Natural killer cell treated with Interleukin-12 subunit alpha and Interleukin-12 subunit beta and Interleukin-15 and Interleukin-18, amount 100 ng/mL, for 72 hours (primary cell): Measurements from ENCODE around the gene MMP19. TPM values are rescaled to one million over a fixed set of nuclear protein-coding genes. Genes with fewer than 3 reads are reported as not detected.

Experiments
- ATAC-seq, 2 donors: fragments of 150-1000 bp; cut with Tn5 transposase in 1 of 2; sonication (Bioruptor Pico), chemical (Tn5 transposase) in 1 of 2; 2 replicates each; pipeline ENCODE4 v1.10.0; 2021
- DNase-seq: peaks from one replicate; pipeline ENCODE4 v3.0.0; 2022; ENCODE audit warnings: low spot score
- H3K27ac Mint-ChIP-seq, 2 donors: 1 replicate in 1 of 2; 2 replicates in 1 of 2; pipeline ENCODE4 v1.8.0; 2022; ENCODE audit warnings: mixed read lengths in 2 of 2, mild to moderate bottlenecking in 1 of 2, moderate library complexity in 1 of 2
- H3K27me3 Mint-ChIP-seq, 2 donors: 1 replicate in 1 of 2; 2 replicates in 1 of 2; pipeline ENCODE4 v1.8.0; 2022; ENCODE audit warnings: mixed read lengths in 2 of 2
- H3K36me3 Mint-ChIP-seq: one replicate; pipeline ENCODE4 v1.8.0; 2022; ENCODE audit warnings: mixed read lengths
- H3K4me1 Mint-ChIP-seq, 2 donors: 1 replicate in 1 of 2; 2 replicates in 1 of 2; pipeline ENCODE4 v1.8.0; 2022; ENCODE audit warnings: low read depth in 2 of 2, mixed read lengths in 2 of 2, mild to moderate bottlenecking in 1 of 2
- H3K4me3 Mint-ChIP-seq: one replicate; pipeline ENCODE4 v1.8.0; 2022; ENCODE audit warnings: mixed read lengths
- H3K9me3 Mint-ChIP-seq: 2 replicates; pipeline ENCODE4 v1.8.0; 2022; ENCODE audit warnings: mixed read lengths
- total RNA-seq, 2 donors: library from RNA; stranded (reverse); gene quantifications; one replicate each; pipeline ENCODE4 v1.2.3, GENCODE V29; 2022

MMP19 gene
- total RNA-seq, 2 donors from 2014 or later, result 0.24 TPM; not detected in 1

GRCh38 chr12:55850893-55851292 lies 8.2 kb upstream of the MMP19 start:
- Mint-ChIP-seq H3K36me3 (no peaks in the 10 kb centered on the region), H3K27ac (no peak overlapping the region), H3K4me1 (peaks cover 0 to 4% of the 10 kb centered on the region in 2 donors), H3K4me3 (no peak overlapping the region), H3K27me3 (peaks cover 17 to 20% of the 10 kb centered on the region in 2 donors), H3K9me3 (no peaks in the 10 kb centered on the region)
- DNase-seq, result no peak
- no peak for ATAC-seq

GRCh38 chr12:55850401-55850800 lies 7.7 kb upstream of the MMP19 start:
- no peak for DNase-seq
- H3K27ac Mint-ChIP-seq, result no peak overlapping the region
- no peak for ATAC-seq
- no peaks in the 10 kb centered on the region for H3K9me3 Mint-ChIP-seq
- H3K36me3 Mint-ChIP-seq, result no peaks in the 10 kb centered on the region
- H3K4me1 Mint-ChIP-seq, result peaks cover 0 to 4% of the 10 kb centered on the region in 2 donors
- H3K27me3 Mint-ChIP-seq, result peaks cover 17 to 20% of the 10 kb centered on the region in 2 donors
- H3K4me3 Mint-ChIP-seq, result no peak overlapping the region

- Mint-ChIP-seq H3K4me1 (peaks cover 0 to 4% of the 10 kb centered on the region in 2 donors), H3K27me3 (peaks cover 17 to 20% of the 10 kb centered on the region in 2 donors), H3K4me3 (no peak overlapping the region), H3K36me3 (no peaks in the 10 kb centered on the region), H3K9me3 (no peaks in the 10 kb centered on the region), H3K27ac (no peak overlapping the region)
- no peak for ATAC-seq
- DNase-seq, result no peak
Observed at GRCh38 chr12:55849616-55850343, 7.0 kb upstream of the MMP19 start.

GRCh38 chr12:55847603-55848291 lies 5.0 kb upstream of the MMP19 start:
- Mint-ChIP-seq H3K27me3 (peaks cover 17 to 20% of the 10 kb centered on the region in 2 donors), H3K4me3 (no peak overlapping the region), H3K27ac (peak overlapping the region in 1 of 2 donors; percentile 42)

GRCh38 chr12:55847033-55847432 lies 4.3 kb upstream of the MMP19 start:
- Mint-ChIP-seq H3K4me1 (peaks cover 2 to 4% of the 10 kb centered on the region in 2 donors), H3K4me3 (no peak overlapping the region), H3K27me3 (peaks cover 17 to 22% of the 10 kb centered on the region in 2 donors), H3K27ac (peak overlapping the region in 1 of 2 donors; percentile 42), H3K36me3 (no peaks in the 10 kb centered on the region), H3K9me3 (no peaks in the 10 kb centered on the region)
- no peak for DNase-seq
- ATAC-seq, result no peak

More at GRCh38 chr12:55847603-55848291, 5.0 kb upstream of the MMP19 start:
- no peak for DNase-seq
- ATAC-seq, result peak; percentile 24 to 52
- Mint-ChIP-seq H3K4me1 (peaks cover 0 to 4% of the 10 kb centered on the region in 2 donors), H3K36me3 (no peaks in the 10 kb centered on the region), H3K9me3 (no peaks in the 10 kb centered on the region)

- Mint-ChIP-seq H3K4me1 (peaks cover 2 to 4% of the 10 kb centered on the region in 2 donors), H3K27me3 (peaks cover 16 to 22% of the 10 kb centered on the region in 2 donors), H3K27ac (peak overlapping the region in 1 of 2 donors; percentile 29), H3K9me3 (no peaks in the 10 kb centered on the region), H3K36me3 (no peaks in the 10 kb centered on the region), H3K4me3 (no peak overlapping the region)
- ATAC-seq (no peak), DNase-seq (no peak)
Observed at GRCh38 chr12:55845785-55846496, 3.2 kb upstream of the MMP19 start.

GRCh38 chr12:55845361-55845760 lies 2.6 kb upstream of the MMP19 start:
- Mint-ChIP-seq H3K36me3 (no peaks in the 10 kb centered on the region), H3K4me1 (peaks cover 2 to 4% of the 10 kb centered on the region in 2 donors), H3K27me3 (peaks cover 10 to 17% of the 10 kb centered on the region in 2 donors), H3K27ac (peak overlapping the region in 1 of 2 donors; percentile 29), H3K9me3 (no peaks in the 10 kb centered on the region), H3K4me3 (no peak overlapping the region)
- no peak for ATAC-seq
- DNase-seq, result no peak

- Mint-ChIP-seq H3K27ac (no peak overlapping the region), H3K4me1 (peaks cover 2 to 4% of the 10 kb centered on the region in 2 donors), H3K36me3 (no peaks in the 10 kb centered on the region), H3K4me3 (no peak overlapping the region), H3K27me3 (peaks cover 6 to 15% of the 10 kb centered on the region in 2 donors), H3K9me3 (no peaks in the 10 kb centered on the region)
- ATAC-seq (no peak), DNase-seq (no peak)
Observed at GRCh38 chr12:55844961-55845360, 2.2 kb upstream of the MMP19 start.

- peaks cover 2 to 4% of the 10 kb centered on the region in 2 donors for H3K4me1 Mint-ChIP-seq
- H3K9me3 Mint-ChIP-seq, result no peaks in the 10 kb centered on the region
- H3K36me3 Mint-ChIP-seq, result no peaks in the 10 kb centered on the region
- H3K27ac Mint-ChIP-seq, result no peak overlapping the region
- ATAC-seq, result no peak
- peaks cover 0 to 9% of the 10 kb centered on the region in 2 donors for H3K27me3 Mint-ChIP-seq
- H3K4me3 Mint-ChIP-seq, result no peak overlapping the region
- DNase-seq, result no peak
Observed at GRCh38 chr12:55843431-55843830, 695 bp upstream of the MMP19 start.

- Mint-ChIP-seq H3K27me3 (peaks cover 0 to 2% of the 10 kb centered on the region in 2 donors), H3K4me1 (peaks cover 0 to 2% of the 10 kb centered on the region in 2 donors), H3K4me3 (no peak overlapping the region), H3K36me3 (no peaks in the 10 kb centered on the region), H3K27ac (no peak overlapping the region), H3K9me3 (no peaks in the 10 kb centered on the region)
- DNase-seq, result no peak
- no peak for ATAC-seq
Observed at GRCh38 chr12:55840581-55841351, 2.0 kb downstream of the MMP19 start.

- Mint-ChIP-seq H3K36me3 (no peaks in the 10 kb centered on the region), H3K4me1 (peaks cover 0 to 2% of the 10 kb centered on the region in 2 donors)
- no peak for ATAC-seq
Observed at GRCh38 chr12:55839345-55840140, 3.2 kb downstream of the MMP19 start.

GRCh38 chr12:55838361-55838760 lies 4.4 kb downstream of the MMP19 start:
- peaks cover 0 to 2% of the 10 kb centered on the region in 2 donors for H3K4me1 Mint-ChIP-seq
- ATAC-seq (no peak), DNase-seq (no peak)
- no peak overlapping the region for H3K4me3 Mint-ChIP-seq
- H3K27me3 Mint-ChIP-seq, result peaks cover 0 to 2% of the 10 kb centered on the region in 2 donors
- H3K9me3 Mint-ChIP-seq, result no peaks in the 10 kb centered on the region
- H3K36me3 Mint-ChIP-seq, result no peaks in the 10 kb centered on the region
- H3K27ac Mint-ChIP-seq, result no peak overlapping the region

More at GRCh38 chr12:55839345-55840140, 3.2 kb downstream of the MMP19 start:
- DNase-seq, result no peak
- no peaks in the 10 kb centered on the region for H3K9me3 Mint-ChIP-seq
- peak overlapping the region in 1 of 2 donors; percentile 47 for H3K27ac Mint-ChIP-seq
- peaks cover 0 to 2% of the 10 kb centered on the region in 2 donors for H3K27me3 Mint-ChIP-seq
- H3K4me3 Mint-ChIP-seq, result no peak overlapping the region
